KBM-7 (cell line): ENCODE measurements around the gene CCDC9B.
A peak's percentile ranks its signal among the peaks of the same experiment; 100 is the strongest.

Source experiments
- DNase-seq: peaks from one replicate; pipeline ENCODE4 v3.0.0-alpha.2; 2015
- in situ Hi-C: fragments of 300-500 bp; cut with MboI; formaldehyde crosslinking; loops from 2 replicates; pipeline ENCODE4 v1.14.3; 2020; ENCODE audit warnings: low sequenced_read_pairs, low pct_unique_long_range_greater_than_20kb, mixed read lengths

Gene CCDC9B

DNA sequence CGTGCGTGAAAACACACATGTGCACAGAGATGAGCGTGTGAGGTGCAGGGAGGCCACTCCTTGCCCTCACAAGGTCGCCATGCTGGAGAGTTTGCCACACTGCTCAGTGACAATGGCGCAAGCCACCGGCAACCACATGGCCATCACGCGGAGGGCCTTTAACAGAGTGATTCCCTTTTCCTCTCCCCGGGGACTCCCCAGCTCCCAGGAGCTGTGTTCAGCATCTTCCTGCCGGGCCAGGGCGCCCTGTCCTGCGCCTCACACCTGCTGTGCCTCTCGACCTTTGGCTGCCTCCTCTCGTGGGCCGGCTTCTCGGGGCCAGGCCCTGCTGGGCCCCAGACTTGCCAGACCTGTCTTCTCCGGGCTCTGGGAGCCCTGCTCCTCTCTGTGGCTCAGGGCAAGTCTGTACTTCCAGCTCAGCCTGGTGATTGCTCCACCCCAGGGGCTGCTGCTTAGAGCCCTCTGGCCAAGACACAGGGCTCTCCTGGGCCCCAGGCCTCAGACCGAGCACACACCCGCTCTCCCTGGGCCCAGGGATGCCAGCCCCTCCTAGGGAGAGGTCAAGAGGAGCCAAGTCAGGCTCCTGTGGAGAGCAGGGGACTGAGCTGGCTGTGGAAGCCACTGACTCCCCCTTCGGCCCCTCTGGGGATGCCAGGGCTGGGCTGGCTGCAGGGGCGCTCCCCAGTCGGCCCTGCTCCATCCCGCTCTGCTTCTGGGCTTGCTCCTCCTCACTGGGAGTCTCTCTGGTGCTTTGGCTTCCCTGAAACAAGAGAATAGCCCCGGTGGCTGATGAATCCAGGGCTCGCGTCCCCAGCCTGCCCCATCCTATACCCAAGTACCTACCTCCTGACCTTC is 5.6 kb downstream of the CCDC9B start:
- in situ Hi-C loops = no loop called here
- DNase-seq = no peak

GRCh38 chr15:40334541-40334940 is 6.2 kb downstream of the CCDC9B start:
- DNase-seq = no peak
- in situ Hi-C loops = no loop called here

- in situ Hi-C loops = no loop called here
- DNase-seq = peak; percentile 96
These were observed 6.7 kb downstream of the CCDC9B start for GRCh38 chr15:40333922-40334492.

GRCh38 chr15:40332113-40332781 is 8.5 kb downstream of the CCDC9B start:
- DNase-seq = no peak
- in situ Hi-C loops = no loop called here

- in situ Hi-C loops = no loop called here
- no peak for DNase-seq
These were observed 9.1 kb downstream of the CCDC9B start for GRCh38 chr15:40331637-40332036.

GRCh38 chr15:40331026-40331425 is 9.7 kb downstream of the CCDC9B start:
- in situ Hi-C loops = no loop called here
- DNase-seq = no peak

GRCh38 chr15:40330368-40330836 is 10.3 kb downstream of the CCDC9B start:
- in situ Hi-C loops = no loop called here
- DNase-seq = peak; percentile 45

DNA sequence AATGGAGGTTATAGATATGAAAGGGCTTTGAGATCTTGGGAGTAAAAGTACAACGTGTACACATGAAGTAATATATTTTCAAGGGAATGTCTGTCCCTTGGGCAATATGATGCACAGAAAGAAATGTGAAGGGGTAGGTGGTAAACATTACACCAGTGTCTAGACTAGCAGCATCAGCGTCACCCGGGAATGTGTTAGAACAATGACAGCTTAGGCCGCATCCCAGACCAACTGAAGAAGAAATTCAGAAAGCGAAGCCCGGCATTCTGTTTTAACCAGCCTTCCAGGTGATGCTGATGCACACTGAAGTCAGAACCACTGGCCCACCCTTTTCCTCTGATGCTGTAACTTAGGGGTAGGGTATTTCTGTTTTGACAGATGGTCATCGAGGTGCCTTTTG is 10.9 kb downstream of the CCDC9B start:
- DNase-seq = no peak
- in situ Hi-C loops = no loop called here

- in situ Hi-C loops = no loop called here
- no peak for DNase-seq
These were observed 12.0 kb downstream of the CCDC9B start for GRCh38 chr15:40328751-40329150.

GRCh38 chr15:40328176-40328575 is 12.6 kb downstream of the CCDC9B start:
- no peak for DNase-seq
- in situ Hi-C loops = no loop called here

- DNase-seq = no peak
- in situ Hi-C loops = no loop called here
These were observed 13.3 kb downstream of the CCDC9B start for GRCh38 chr15:40327457-40327856.

DNA sequence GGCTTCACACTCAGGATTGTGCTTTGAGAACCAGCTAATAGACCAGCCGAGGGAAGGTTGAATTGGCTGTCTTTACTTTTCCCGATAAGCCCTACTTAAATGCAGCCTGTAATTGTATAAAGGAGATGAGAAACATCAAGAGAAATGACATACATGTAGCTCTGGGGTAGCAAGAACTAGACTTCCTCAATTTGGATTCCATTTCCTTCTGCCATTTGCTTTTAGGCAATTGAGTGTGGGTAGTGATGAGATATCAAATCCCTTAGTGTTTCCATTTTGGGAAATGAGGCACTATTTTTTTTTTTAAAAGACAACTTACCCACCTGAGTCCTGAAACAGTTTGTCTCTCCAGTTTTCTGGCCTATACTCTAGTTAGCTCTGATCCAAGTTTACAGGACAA is 15.0 kb downstream of the CCDC9B start:
- in situ Hi-C loops = no loop called here
- peak; percentile 41 for DNase-seq

DNA sequence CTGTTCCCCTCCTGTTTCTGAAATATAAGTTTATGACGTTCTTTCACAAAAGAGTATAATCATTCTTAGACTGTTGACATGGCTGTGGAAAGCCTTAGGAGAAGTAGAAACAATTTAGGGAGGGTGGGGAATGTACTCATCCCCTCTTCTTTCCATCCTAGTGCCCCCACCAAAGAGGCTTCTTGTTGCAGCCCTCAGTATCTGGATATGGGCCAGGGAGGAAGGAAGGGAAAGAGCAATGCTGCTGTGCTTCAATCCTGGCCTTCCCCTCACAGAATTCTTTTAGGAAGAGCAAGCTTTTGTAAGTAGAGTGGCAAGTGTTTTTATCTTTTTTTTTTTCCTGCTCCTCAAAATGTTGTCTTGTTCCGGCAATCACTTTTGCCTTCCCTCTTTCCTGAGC is 15.6 kb downstream of the CCDC9B start:
- in situ Hi-C loops = no loop called here
- DNase-seq = peak; percentile 24

DNA sequence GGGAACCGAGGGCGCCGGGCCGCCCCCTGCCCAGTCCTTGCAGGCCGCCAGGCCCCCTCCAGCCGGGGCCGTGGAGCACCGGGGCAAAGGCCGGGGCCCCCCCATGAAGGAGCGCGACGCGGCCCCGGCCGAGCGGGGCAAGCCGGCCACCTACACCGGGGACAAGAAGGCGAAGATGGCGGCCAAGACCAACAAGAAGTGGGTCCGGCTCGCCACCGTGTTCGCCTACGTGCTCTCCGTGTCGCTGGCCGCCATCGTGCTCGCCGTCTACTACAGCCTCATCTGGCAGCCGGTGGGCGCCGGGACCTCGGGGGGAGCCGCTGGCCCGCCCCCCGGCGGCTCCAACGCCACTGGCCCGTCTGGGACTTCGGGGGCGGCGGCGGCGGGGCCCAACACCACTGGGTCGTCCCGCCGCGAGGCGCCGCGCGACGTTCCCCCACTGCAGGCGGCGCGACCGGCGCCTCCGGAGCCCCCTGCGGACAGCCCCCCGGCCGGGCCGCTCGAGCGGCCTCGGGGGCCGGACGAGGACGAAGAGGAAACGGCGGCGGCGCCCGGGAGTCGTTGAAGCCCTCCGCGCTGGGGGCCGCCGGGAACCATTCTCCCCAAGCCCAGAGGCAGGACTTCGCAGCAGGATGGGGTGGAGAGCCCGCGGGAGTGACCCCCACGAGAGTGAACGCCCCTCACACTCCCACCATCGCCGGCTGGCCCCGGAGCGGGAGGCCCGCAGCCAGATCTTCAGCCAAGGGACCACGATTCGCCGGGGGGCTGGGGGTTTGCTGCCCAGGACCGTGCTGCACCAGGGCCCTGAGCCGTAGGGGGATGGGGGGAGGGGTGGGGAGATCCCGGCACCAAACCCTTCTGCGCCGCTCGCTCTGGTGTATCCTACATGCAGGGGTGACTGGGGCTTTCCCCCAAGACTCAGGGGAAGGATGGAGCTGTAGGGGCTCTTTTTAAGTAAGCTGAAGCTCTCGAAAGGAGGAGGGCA is 16.5 kb downstream of the CCDC9B start:
- DNase-seq = peak; percentile 15
- in situ Hi-C loops = no loop called here

DNA sequence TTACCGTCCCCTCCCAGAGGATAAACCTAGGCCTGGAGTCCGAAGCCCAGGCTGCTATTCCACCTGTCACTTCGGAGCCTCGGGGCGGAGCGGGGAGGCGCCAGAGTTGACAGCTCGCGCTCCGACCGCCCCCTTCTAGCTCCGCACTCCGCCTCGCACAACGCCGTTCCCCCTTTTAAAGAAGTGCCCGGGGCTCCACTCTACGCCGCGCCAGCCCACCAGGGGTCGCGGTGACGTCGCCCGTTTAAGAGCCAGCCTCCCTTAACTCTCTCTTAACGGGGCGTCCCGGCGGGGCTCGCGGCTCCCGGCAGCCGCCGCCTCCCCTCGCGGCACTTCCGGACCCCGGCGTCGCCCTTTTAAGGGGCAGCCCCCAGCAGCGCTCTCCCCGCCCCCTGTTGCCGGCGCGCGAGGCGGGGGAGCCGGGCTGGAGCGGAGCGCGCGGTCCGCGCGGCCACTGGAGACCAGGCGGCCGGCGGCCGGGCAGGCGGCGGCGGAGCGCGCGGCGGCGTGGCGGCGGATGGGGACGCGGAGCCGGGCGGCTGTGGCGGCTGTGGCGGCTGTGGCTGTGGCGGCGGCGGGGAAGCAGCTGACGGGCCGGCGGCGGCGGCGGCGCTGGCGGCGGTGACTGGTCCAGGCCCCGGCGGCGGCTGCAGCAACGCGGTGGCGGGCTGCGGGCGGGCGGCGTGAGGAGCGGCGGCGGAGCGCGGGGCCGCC is 17.3 kb downstream of the CCDC9B start, which contains the start of gene INAFM2:
Gene INAFM2 (plus strand): TSS at position 454 of the 714 bp plus-strand sequence. CDS start 364 bp downstream, outside the sequence.
- DNase-seq = peak; percentile 99
- in situ Hi-C loops = no loop called here

GRCh38 chr15:40322531-40323238 is 18.1 kb downstream of the CCDC9B start:
- peak; percentile 15 for DNase-seq
- in situ Hi-C loops = no loop called here

- peak; percentile 72 for DNase-seq
- in situ Hi-C loops = no loop called here
These were observed 19.8 kb downstream of the CCDC9B start for GRCh38 chr15:40320931-40321371.

DNA sequence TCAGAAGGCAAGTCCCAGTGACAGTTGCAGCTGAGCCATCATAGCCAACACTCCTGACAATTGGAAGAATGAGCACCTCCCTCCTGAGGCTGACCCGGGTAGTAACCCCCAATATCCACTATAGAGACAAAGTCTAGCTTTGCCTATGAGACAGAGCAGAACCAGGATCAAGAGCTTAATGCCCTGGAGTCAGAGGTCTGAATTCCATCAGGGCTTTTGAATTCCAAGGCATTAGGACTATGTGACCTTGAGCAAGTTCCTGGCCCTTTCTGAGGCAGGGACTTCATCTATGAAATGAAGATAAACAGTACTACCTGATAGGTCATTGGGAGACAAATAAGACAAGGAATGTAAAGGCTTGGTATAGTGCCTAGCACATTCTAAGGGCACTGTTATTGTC is 20.3 kb downstream of the CCDC9B start:
- in situ Hi-C loops = no loop called here
- no peak for DNase-seq
